ENCODE data around the gene PCDH1.
"Not testable (repeated sequence)": the region's sequence is repeated elsewhere in the genome, so short reads cannot be mapped to it uniquely, and the experiment has no call there.

Gene PCDH1

DNA sequence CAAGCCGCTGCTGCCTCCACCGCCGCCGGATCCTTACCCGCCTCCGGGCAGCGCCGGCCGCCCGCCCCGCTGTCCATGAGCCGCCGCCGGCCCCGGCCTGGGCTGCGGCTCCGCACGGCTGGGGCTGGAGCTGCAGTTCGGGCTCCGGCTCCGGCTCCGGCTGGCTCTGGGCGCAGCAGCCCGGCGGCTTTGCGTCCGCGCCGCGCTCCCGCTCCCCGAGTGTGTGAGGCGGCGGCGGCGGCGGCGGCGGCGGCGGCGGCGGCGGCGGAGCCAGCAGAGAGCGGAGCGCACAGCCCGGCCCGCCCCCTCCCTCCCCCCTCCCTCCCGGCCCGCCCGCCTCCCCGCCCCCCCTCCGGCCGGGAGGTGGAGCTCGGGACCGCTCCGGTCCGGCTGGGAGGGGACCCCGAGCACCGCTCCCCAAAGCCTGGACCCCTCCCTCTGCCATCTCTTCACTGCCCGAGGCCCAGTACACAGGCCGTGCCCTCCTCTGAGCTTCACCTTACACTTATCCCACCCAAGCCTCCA is at the start of gene PCDH1:
Gene PCDH1, minus strand, starts transcription at position 225 of the 525 bp plus-strand sequence. Its CDS starts 148 bp downstream, at position 77.
- DNase-seq = peak; percentile 20 to 23

DNA sequence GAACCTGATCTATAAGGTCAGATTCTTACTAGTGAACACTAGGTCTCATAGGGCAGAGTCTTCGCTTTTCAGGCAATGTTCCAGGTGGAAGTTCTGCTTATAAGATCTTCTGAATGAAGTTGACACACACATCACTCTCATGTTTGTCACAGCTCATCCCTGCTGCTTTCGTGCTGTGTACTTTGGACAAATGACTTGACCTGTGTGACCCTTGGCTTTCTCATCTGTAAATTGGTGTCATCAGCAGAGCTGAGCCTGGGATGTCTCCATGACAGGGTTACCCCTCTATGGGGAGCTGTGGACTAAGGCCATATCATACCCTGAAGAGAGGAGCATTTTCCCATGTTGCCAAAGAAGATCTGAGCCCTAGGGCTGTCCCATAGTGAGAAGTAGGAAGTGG is 48.2 kb upstream of the PCDH1 start:
- DNase-seq = no peak

DNA sequence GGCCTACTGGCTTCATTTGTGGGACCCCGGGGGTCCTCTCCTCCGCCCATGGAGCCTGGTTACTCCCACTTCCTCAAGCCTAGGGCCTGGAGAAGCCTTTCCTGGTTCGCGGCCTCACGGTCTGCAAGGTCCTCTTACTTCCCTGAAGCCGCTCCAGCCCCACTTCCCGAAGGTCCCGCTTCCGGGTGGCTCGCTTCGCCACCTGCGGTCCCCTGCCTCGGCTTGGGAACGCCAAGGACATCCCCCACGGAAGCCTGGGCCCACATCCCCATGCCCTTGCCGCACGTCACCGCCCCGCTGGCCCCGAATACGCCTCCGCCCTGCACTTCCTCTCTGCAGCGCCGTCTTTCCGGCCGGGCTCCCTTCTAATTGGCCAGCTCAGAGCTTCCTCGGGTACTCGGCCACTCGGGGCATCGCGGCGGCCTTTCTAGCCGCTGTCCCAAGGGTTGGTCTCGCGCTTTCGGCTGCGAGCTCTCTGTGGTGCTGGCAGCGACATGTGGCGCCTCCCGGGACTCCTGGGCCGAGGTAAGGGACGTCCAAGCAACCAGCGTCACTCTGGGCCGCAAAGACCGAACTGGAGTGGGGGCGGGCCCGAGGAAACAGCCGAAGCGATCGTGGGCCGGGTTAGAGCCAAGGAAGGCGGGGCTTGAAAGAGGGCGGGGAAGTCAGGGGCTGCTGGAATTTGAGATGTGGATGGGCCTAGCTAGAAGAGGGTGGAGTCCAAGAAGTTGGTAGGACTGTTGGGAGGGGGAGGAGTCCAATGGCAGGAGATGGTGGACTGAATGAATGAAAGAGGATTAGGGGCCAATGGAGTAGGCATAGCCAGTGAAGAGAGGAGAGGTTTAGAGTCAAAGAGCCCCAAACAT is 45.5 kb upstream of the PCDH1 start, which contains the start of gene DELE1:
Gene DELE1, plus strand, starts transcription at position 424 of the 866 bp plus-strand sequence. Its CDS starts 71 bp downstream, at position 495.
- DNase-seq = peak; percentile 92 to 95

DNA sequence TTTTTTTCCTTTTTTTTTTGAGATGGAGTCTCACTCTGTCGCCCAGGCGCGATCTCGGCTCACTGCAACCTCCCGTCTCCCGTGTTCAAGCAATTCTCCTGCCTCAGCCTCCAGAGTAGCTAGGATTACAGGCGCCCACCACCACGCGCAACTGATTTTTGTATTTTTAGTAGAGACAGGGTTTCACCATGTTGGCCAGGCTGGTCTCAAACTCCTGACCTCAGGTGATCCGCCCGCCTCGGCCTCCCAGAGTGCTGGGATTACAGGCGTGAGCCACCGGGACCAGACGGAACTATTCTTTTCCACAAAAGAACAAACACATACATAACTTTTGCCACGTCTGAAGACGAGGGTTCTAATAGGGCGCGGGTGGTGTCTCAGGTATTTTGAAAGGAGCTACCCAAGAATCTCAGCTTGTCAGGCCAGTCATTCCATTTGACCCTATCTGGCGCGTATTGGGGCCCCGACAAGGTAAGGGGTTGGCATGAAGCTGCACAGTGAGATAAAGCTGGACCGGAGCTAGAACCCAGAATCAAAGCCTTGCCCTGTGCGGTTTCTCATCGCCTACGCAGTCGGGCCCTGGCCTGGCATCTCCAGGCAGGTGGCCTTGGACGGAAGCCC is 44.7 kb upstream of the PCDH1 start:
- DNase-seq = not testable (repeated sequence)

DNA sequence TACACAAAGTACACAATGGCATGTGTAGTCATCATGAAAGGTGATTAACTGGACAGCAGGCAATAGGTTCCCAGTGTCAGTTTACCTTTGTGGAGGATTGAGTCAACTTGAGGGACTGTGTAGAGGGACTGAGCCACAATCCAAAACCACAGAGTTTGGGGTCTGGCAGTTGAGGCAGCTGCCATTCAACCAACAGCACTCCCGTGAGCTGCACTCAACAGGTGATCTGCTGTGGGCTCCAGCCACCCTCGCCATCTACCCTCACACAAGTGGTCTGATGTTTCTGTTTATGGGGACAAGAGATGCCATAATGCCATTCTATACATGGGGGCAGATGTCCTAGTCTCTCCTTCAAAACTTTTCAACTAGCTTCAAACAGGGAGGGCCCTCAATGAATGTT is 42.6 kb upstream of the PCDH1 start:
- DNase-seq = no peak

DNA sequence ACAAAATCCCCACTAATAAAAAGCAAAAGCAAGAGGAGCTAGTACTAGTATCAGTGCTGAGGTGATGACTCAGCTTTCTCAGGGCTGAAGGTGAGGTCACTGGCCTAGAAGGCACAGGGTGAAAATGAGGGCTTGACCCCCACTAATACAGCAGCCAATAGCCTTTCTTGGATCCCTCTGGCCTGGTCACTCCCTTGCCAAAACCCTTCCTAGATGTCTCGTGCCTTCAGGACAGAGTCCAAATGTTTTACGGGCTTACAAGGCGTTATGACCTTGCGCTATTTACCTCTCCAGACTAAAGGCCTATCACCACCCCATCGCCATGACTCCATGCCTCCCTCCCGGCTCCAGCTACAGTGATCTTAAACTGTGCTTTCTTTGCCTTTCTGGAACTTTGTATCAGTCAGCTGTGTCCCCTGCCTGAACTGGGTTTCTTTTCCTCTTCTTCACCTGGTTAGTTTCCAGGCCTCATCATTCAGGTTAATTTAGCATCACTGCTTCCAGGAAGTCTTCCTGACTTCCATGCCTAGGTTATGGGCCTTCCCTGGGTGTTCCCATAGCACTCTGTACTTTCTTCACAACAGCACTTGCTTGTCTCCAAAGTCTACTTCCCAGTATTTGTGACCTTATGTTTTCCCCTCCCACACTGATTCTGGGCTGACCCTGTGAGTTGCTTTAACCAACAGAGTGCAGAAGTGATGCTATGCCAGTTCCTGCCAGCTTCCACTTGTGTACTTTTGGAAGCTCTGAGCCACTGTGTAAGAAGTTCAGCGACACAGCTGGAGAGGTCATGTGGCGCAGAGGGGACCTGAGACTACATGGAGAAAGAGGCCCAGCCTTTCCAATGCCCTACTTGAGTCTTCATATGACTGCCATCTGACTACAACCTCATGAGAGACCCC is 41.3 kb upstream of the PCDH1 start:
- no peak for DNase-seq

DNA sequence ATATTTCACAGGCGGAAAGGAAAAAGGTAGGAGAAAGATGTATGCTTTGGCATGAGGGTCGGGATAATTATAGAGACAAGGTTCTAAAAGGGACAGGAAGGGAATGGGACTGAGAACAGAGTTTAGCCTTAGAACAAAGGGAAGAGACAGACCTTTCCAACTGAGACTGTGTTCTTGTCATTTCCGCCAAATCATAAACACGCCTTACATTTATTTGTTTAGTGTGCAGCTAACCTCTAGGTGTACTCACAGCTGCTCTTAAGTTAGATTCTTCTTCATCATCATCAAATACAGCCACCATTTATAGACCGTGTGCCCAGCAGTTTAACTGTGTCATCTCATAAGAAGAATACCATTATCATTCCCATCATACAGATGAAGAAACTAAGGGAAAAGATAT is 39.5 kb upstream of the PCDH1 start:
- no peak for DNase-seq

DNA sequence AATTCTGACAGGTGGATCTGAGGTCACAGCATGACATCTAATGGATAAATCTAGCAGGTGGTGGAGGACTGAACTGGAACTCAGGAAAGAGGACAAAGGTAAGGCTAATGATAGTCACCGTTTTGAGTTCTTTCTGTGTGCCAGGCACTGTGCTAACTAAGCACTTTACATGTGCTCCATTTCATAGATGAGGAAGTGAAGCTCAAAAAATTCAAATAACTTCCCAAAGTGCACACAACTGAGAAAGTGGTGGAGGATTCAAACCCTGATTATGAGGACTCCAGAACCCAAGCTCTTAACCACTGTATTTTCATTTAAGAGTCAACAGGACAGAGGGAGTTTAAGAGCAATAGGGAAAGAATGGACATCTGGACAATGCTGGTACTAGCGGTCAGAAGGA is 38.3 kb upstream of the PCDH1 start:
- no peak for DNase-seq

DNA sequence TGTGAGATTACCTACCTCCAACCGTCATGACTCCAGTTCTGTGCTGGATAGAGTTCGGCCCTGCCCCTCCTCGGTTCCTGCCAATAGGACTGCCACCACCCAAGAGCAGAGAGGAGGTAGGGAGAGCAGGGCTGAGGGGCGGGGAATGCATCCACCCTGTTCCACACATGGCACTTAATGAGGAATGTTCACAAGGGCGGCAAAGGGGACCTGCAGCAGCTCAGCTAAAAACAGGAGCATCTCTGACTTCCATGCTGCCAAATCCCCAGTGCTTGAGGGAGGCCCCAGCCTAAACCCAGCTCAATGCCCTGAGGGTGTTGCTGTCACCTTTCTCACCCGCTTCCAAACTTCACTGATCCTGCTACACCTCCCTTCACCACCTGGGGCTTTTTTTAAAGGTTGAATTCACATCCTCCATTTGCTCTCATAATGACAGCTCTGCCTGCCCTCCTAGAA is 37.7 kb upstream of the PCDH1 start:
- DNase-seq = no peak

DNA sequence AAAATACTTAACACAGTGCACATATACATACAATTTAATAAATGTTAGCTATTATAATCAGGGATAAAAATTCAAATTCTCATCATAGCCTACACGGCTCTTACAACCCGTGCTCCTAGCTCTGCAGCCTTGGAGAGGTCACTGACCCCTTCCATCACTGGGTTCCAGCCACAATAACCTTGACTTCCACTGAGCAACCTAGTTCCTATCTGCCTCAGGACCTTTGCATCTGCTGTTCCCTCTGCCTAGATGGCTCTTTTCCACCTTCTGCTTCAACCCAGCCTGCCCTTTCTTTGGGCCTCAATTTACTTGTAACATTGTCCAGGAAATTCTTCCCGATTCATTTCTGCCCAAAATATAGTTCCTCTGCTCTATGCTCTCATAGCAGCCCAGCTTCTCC is 36.6 kb upstream of the PCDH1 start:
- DNase-seq = no peak

DNA sequence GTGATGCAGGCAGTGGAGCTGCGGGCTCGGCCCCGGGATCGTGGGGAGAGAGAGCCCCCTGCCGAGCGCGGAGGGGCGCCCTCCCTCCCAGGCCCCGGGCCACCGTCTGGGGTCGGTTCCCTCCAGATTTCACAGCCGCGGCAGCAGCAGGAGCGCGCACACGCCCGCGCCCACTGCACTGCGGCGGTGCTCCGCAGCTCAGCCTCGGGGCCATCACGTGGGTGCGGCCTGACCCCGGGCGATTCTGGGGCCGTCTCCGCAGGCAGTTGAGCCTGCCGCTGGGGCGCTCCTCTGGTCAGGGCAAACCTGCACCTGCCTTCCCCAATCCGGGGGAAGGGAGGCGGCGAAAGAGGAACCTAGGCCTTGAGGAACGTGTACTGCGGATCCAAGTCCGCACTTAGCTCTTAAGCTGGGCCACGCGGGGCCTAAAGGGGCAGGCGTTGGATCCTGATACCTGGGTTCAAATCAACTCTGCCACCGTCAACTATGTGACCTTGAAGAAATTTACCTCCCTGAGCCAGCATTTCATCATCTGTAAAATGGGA is 36.1 kb upstream of the PCDH1 start:
- DNase-seq = no peak

DNA sequence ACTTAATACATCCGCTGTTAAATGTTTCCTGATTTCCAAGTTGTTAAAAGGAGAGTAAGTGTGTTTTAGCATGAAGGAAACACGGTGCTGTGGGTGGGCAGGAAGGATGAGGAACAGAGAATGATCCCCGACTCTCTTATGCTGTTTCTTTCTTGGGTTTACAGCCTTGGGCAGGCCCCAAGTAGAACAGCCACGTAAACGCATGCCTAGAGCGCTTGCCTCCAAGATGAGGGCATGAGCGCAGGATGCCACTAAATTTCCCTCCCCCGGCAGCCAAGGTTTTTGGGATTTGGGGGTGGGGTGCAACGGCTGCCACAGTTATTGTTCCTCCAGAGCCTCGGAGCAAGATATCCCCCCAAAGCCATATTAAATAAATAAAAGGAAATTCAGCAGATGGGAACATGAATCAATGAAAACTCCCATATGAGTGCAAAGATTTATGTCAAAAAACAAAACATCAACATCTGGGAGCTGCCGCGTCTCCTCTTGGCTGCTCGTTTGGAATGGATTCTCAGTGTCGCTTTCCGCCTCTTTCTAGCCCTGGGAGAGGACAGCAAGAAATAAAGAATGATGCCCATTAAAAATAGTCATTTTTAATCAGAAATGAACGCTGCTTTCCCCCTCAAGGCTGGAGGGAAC is 35.5 kb upstream of the PCDH1 start:
- no peak for DNase-seq

DNA sequence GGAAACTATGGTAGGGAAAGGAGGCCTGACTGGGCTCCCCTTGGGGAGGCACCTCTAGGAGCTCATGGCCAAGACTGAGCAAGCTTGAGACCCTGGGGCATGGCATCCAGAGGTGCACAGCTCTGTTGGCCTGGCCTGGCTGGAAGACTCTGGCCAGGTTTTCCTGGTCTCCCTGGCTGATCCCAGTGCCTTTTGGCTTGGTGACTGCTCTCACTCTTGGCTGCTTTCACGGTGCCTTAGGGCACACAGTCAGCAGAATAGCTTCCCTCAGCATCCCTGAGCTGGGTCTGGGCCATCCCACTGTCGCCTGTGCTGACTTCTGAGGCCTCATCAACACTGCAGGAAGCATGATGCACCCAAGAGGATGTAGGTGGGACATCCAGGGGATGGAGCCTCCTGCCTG is 32.1 kb upstream of the PCDH1 start:
- DNase-seq = no peak

DNA sequence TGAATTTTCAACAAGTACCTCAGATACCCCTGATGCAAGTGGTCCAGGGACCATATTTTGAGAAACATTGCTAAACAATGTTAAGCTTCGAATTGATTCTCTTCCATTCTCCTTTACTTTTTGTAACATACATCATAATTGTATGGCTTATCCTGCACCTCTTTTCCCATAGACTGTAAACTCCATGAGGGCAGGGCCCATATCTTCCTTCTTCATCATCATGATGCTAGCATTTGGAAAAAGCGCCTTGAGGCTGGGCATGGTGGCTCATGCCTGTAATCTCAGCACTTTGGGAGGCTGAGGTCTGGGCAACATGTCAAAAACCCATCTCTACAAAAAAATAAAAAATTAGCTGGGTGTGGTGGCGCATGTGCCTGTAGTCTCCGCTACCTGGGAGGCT is 31.0 kb upstream of the PCDH1 start:
- DNase-seq = no peak

DNA sequence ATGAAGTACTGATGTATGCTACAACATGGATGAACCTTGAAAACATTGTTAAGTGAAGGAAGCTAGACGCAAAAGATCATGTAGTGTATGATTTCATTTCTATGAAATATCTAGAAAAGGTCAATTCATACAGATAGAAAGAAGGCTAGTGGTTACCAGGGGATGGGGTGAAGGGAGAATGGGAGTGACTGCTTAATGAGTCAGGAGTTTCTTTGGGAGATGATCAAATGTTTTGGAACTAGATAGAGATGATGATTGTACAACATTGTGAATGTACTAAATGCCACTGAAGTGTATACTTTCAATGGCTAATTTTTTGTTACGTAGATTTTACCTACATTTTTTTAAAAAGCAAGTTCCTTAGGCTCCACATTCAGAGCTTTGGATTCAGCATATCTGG is 30.6 kb upstream of the PCDH1 start:
- DNase-seq = no peak

DNA sequence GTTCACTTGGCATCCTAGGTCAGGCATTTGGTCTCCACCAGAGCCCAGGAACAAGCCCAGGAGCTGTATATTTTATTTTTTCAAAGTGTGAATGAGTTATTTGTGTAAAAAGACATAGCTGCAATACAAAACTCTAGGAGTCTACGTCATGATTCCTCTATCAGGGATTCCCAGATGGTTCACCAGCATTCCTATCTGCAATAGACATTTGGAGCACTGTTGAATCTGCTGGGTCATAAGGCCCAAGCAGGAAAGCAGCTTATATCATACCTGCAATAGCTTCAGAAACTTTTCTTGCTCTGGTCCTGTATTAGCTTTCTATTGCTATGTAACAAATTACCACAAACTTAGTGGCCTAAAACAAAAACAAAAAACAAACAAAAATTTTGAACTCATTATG is 28.8 kb upstream of the PCDH1 start:
- no peak for DNase-seq

DNA sequence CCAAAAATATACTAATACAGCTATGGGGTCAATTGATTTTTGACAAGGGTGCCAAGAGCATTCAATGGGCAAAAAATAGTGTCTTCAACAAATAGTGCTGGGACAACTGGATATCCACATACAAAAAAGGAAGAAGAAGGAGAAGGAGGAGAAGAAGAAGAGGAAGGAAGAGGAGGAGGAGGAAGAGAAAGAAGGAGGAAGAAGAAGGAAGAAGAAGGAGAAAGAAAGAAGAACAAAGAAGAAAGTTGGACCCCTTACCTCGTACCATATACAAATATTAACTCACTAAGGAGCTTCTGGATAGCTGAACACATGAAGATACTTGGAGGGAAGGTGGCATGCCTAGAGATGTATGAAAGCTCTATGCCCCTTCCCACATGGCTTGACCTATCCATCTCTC is 28.3 kb upstream of the PCDH1 start:
- no peak for DNase-seq

DNA sequence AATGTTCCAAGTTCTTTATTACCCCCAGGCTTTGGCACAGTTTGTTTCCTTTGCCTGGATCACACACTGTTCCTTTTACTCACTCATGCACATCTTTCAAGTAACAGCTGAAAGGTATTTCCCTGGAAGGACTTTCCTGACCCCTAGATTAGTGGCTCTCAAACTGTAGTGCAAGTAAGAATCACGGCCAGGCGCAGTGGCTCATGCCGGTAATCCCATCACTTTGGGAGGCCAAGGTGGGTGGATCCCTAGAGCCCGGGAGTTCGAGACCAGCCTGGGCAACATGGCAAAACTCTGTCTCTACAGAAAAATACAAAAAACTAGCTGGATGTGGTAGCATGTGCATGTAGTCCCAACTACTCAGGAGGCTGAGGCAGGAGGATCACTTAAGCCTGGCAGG is 26.3 kb upstream of the PCDH1 start:
- no peak for DNase-seq

DNA sequence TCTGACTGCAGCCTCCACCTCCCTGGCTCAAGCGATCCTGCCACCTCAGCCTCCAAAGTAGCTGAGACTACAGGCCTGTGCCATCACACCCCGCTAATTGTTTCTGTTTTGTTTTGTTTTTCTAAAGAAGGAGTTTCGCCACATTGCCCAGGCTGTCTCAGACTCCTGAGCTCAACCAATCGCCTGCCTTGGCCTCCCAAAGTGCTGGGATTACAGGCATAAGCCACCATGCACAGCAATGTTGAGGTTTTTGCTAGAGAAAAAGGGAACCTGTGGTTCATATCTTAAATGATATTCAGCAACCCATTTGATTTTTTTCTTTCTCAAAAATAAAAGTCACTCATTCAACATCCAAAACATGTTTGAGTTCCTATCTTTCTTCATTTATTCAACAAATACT is 25.1 kb upstream of the PCDH1 start:
- no peak for DNase-seq

DNA sequence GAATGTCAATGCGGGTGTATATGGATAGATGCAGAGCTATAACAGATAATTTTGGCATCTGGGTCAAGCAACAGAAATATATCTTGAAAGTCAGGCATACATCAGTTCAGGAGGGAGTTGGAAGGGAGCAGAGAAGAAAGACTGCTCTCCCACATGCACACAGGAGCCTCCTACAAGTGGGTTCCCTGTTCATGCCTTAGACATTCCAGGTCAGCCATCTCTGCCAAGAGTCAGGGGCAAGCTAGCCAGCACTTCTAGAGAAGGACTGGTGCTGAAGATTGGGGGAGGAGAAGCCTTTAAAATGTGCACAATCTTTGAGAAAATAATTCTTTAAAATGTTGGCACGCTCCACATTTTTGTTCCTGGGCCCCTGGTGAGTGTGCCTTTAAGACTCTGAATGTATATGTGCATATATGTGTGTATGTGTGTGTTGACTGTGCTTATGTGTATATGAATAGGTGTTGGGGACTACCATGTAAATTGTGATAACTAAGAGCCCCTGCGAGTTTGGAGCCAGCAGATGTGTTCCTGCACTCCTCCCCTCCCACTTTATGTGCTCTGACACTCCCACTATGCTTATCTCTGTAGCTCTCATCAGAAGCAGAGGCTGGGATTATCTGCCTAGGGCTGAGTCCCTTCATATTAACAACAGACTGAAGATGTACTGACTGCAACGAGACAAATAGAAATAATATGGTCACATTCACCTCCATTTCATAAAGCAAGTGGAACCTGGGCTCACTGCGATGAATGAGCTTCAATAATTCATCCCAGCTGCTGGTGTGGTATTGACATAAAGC is 24.0 kb upstream of the PCDH1 start:
- DNase-seq = no peak

DNA sequence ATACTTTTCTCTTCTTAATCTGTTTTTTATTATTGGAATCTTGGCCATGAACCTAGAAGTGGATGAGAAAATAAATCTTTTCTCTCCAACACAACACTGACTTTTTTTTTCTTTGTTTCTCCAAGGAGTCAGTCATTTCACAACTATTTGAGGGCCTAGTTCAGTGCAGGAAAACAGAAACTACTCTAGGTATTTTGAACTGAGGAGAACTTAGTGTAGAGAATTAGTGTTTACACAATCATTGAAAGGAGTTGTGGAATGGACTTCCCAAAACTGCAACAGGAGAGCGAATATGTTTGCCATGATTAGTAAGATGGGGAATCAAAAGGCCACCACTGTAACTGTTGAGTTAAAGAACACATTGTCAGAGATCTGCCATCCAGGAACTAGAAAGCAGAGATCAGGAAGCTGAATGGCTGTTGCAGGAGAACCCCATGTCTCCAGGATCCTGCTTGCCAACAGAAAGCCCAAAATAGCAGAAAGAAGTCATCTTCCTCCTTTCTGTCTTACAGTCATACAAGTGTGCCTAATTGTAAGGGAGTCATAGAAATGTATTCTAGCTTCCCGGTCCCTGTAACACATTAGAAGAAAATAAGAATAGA is 20.3 kb upstream of the PCDH1 start:
- no peak for DNase-seq
